Body of pancreas (tissue), 4 donors: ENCODE data around the gene ACLY.

ENCODE experiments used
- CTCF ChIP-seq, 7 experiments: fragments of 450-650 bp in 4 of 7; fragments of 200-600 bp in 3 of 7; sonication (generic) in 3 of 7; IDR thresholded peaks; one replicate each; pipeline ENCODE4 v1.5.1; 2016 to 2019; ENCODE audit warnings: antibody characterized with exemption in 7 of 7
- POLR2A ChIP-seq, 3 donors: fragments of 450-650 bp; IDR thresholded peaks; one replicate each; pipeline ENCODE4 v1.6.1; 2016; ENCODE audit warnings: antibody characterized with exemption in 3 of 3, mild to moderate bottlenecking in 2 of 3

GRCh38 chr17:41904242-41904841 lies 14.4 kb downstream of the ACLY start:
- TF ChIP-seq CTCF (IDR thresholded peaks at IDR 0.05) (no peak), POLR2A (IDR thresholded peaks at IDR 0.05) (no peak)
